Activated naive CD4-positive, alpha-beta T cell treated with Interleukin-2 at 50 U/mL for 16 hours (primary cell): Measurements from ENCODE around the gene ACO1.

Experiments
- DNase-seq: peaks from one replicate; pipeline ENCODE4 v3.0.0-alpha.2; 2020

ACO1 gene

GRCh38 chr9:32384002-32384363, 460 bp upstream of the ACO1 start:
- no peak for DNase-seq

GRCh38 chr9:32385152-32385884, 875 bp downstream of the ACO1 start:
- no peak for DNase-seq

GRCh38 chr9:32385885-32386283, 1.4 kb downstream of the ACO1 start:
- DNase-seq = no peak

DNA sequence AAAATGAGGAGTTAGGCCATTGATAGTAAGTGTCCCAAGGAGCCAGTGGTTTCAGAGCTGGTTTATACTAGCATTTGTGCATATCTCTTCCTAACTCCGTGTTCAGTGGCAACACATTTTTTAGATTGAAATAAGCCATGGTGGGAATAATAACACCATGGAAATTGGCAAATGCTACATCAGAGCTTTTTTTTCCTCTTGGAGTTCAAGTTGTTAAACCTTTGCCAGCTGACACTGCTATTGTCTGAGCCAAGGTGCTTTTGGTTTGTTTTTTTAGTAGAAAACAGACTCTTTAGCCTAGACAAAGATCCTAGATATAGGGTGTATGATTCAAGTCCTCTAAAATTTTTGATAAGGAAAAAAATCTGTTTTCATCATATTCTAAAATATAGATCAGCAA, 2.8 kb downstream of the ACO1 start:
- DNase-seq = no peak

DNA sequence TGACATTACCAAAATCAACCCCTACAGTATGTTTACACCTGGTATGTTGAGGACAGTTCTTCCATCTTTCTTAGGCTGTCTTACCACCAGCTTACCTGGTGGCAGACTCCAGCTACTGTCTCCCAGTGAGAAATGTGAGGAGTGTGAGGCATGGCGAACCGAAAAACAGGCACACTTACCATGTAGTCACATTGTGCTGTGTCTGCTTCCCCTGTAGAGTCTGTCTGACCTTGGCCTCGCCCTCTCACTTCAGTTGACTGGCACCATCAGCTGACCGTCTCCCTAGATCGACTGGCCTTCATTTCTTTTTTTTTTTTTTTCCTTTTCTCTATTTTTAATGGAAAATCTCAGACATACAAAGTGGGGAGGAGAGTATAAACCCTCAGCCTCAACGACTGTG, 4.9 kb downstream of the ACO1 start:
- DNase-seq = no peak

GRCh38 chr9:32393911-32394310, 9.5 kb downstream of the ACO1 start:
- DNase-seq = no peak

- no peak for DNase-seq
These were observed 10.1 kb downstream of the ACO1 start for GRCh38 chr9:32394381-32395049.

DNA sequence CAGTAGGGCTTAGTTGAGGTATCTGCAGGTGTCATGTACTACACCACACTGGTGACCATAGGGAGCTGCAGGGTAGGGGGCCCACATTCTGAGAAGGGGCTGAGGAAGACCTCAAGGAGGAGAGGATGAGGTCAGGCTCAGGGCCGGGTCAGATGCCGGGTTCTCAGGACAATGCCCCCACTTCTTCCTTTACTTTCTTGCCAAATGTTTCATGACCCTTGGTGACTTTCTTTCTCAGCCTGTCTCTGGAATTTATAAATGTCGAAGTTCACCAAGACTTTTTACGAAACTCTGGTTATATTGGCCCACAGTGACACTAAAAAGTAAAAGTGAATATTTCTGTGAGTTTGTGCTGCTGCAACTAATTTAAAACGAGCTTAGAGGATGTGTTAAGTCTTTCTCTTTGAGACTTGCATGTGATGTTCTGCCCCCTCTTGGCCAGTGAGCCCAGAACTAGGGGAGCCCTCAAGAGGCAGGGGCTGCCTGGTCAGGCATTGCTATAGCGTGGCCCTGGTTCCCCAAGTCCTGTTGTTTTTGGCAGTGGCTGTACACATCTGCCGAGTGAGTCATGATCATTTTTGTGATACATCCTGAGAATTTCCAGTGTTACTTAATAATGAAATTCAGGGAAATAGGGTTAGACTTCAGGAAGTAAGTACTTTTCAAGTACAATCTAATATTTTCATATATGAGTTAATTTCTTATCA, 11.2 kb downstream of the ACO1 start:
- DNase-seq = no peak

- DNase-seq = no peak
These were observed 13.8 kb downstream of the ACO1 start for GRCh38 chr9:32398207-32398606.

DNA sequence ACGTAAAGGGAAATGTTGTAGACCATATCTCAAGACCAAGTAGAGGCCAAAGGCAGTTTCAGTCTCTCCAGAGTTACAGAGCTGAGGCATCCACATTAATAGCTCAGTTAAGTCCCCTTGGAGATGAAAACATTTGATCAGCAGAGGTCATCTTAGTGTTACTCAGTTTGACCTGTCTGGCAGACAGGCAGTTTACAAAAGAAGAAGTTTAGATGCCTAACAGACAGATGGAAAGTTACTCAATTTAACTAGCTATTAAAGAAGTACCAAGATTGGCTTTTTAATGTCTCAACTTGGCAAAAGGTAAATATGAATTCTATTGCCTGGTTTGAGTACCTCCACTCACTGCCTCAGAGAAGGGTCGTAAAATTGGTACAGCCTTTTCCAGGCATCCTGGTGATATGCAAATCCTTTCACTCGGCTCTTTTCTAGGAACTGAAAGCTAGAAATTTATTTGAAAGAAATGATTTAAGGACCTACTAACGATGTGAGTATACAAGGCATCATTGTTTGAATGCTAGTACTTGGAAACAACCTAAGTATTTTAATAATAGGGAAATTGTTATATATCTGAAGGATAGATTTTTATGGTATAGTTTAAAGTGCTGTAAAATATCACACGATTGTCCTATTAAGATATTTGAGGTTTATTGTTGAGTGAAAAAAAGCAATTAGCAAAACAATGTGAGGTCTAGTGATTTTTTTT, 14.8 kb downstream of the ACO1 start:
- no peak for DNase-seq

DNA sequence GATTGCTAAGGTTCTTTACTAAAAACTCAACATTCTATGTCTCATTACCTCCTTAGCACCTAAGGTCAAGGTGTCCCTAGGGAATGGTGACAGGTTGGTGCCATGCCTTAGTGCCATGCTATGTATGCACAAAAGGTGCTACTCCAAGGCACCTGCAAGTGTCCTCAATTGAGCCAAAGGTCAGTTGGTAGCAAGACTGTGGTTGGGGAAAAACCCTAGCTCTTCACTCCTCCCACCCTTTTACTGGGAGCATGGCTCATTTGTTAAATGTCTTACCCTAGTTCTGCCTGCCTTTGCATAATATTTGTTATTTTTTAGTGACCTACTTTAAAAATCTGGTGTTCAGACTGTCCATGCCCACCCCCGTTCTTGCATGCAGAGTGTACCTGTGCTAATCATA, 17.0 kb downstream of the ACO1 start:
- DNase-seq = no peak

GRCh38 chr9:32403567-32404260, 19.3 kb downstream of the ACO1 start:
- DNase-seq = no peak

DNA sequence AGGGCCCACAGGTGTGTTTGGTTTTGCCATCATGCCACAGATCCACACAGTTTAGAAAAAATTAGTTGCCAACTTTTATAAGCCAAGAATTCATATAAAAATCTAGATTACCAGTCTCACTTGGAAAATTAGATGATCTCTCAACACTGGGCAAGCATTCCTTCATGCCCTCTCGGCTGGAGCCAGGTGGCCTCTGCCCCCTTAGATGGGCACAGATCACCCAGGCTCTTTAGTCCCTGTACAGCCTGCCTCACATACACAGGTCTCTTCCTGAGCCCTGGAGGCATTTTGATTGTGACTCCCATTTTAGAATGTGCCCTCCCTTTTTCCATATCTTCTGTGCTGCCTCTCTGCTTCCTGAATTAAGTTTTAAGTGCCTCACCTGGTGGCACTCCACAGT, 20.0 kb downstream of the ACO1 start:
- DNase-seq = no peak

GRCh38 chr9:32404856-32405255, 20.4 kb downstream of the ACO1 start:
- no peak for DNase-seq

GRCh38 chr9:32405506-32405905, 21.1 kb downstream of the ACO1 start:
- no peak for DNase-seq

DNA sequence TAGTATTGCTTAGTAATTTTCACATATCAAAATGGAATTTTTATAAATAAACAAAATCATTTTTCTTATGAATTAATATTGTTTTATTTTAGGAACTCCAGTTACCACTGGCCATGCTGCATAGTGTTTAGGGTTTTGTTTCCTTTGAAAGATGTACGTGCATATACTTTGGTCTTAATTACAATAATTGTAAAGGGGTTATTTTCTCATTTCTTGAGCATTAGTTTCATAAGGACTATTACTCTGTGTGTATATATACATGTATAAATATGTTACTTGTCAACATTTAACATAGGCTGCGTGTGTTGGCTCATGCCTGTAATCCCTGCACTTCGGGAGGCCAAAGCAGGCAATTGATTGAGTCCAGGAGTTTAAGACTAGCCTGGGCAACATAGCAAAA, 21.6 kb downstream of the ACO1 start:
- no peak for DNase-seq

GRCh38 chr9:32411753-32412152, 27.3 kb downstream of the ACO1 start:
- DNase-seq = no peak

DNA sequence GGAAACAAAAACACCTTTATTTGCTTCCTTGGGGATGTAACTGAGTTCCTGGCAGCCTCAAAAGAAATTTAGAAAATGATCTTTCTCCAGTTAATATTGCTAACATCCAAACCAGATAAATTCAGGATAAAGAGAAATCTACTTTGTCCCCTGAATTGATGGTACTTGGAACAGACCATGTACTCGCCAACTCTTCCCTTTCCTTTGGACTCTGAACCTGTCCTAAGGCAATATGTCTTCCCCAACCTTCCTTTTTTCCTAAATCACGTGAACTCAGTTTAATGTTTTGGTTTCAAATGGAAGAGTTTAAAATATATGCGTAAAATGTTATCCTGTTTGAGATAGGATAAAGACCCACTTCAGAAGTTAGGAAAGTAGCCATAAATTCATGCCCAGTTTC, 28.0 kb downstream of the ACO1 start:
- no peak for DNase-seq

DNA sequence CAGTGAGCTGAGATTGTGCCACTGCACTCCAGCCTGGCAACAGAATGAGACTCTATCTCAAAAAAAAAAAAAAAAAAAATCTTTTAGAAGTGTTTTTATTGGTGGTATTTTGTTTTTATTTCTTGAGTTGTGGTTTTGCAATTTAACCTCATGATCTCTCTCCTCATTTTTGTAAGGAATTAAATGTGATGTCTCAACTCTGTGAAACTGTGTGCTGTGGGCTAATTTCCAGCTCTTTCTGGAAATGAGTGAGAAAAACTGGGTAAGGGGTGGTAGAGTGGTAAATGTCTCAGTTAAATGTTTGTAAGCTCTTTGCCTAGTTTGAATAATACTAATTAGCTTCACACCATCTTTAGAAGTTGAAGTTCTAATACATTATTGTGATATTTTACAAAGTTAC, 29.0 kb downstream of the ACO1 start:
- DNase-seq = no peak

DNA sequence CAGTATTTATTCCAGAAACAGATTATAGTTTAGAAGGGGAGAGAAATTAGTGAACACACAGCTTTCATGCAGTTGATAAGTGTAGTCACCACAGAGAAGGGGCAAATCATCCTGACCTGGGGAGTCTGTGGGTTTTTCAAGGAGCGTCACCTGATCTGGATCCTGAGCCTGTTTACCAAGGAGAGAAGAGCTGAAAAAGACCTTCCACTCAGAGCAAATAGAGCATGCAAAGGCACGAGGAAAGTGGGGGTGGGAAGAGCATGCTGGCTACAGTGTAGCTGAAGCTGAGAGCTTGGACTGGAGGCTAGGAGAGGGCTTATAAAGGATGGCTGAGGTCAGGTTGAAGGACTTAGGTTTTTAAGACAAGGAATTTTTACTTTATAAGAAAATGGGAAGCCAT, 30.4 kb downstream of the ACO1 start:
- no peak for DNase-seq

DNA sequence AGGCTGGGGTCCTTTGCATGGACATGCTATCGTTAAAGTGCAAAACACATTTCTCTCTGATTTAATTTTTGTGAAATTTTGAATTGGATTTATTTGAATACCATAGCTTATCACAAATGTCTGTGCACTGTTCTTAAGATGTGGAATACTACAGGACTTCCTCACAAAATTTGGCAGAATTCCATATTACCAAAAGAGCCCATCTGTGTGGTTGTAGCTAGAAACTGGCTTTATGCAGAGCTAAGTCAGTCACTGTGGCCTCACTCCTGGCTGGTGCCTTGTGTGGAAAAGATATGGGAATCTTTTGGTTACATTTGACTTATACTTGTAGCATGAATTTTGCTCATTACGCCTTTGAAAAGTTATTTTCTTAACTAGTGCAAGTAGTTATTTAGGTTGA, 35.5 kb downstream of the ACO1 start:
- DNase-seq = no peak

- no peak for DNase-seq
These were observed 37.9 kb downstream of the ACO1 start for GRCh38 chr9:32422237-32422806.

DNA sequence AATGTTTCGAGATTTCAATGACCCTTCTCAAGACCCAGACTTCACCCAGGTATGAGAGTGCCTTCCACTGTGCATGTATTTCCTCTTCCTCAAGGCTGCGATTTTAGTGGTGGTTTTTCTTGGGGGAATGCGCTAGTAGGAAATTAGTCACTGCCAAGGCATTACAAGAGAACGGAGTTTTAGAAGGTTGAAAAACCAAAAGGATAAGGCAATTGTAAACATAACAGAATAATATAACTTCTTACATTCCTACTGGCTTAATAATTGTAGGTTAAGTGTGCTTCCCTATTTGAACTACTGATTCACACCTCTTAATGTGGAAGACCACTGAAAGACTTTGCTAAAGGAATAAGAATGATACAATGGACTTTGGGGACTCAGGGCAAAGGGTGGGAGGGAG, 38.9 kb downstream of the ACO1 start:
- DNase-seq = no peak
